Chondrocyte (in vitro differentiated cells): Measurements from ENCODE around the gene PSME1. TPM values are rescaled to one million over a fixed set of nuclear protein-coding genes. Genes with fewer than 3 reads are reported as not detected.

Experiments
- DNase-seq: peaks from one replicate; pipeline ENCODE4 v3.0.0; 2021; ENCODE audit warnings: mixed read lengths, low spot score
- H3K27ac Mint-ChIP-seq: one replicate; pipeline ENCODE4 v1.8.0; 2021; ENCODE audit warnings: mild to moderate bottlenecking, moderate library complexity, mixed read lengths; ENCODE audit not compliant: unreplicated experiment
- H3K27me3 Mint-ChIP-seq: 2 replicates; pipeline ENCODE4 v1.8.0; 2021; ENCODE audit warnings: low read depth, mixed read lengths
- H3K36me3 Mint-ChIP-seq: 2 replicates; pipeline ENCODE4 v1.8.0; 2021; ENCODE audit warnings: low read depth, mixed read lengths
- H3K4me1 Mint-ChIP-seq: 2 replicates; pipeline ENCODE4 v1.8.0; 2021; ENCODE audit warnings: low read depth, mild to moderate bottlenecking, mixed read lengths
- H3K4me3 Mint-ChIP-seq: one replicate; pipeline ENCODE4 v1.8.0; 2021; ENCODE audit warnings: mild to moderate bottlenecking, moderate library complexity, mixed read lengths; ENCODE audit not compliant: unreplicated experiment
- H3K9me3 Mint-ChIP-seq: 2 replicates; pipeline ENCODE4 v1.8.0; 2021; ENCODE audit warnings: low read depth, mixed read lengths
- total RNA-seq: library from RNA; stranded (reverse); gene quantifications from 3 replicates; pipeline ENCODE4 v1.2.1, GENCODE V29; 2021
- TF ChIP-seq, protein P1 (sequence below): fragments of 200-600 bp; sonication (generic); IDR thresholded peaks from 2 replicates; pipeline ENCODE4 v1.5.0; 2021; ENCODE audit warnings: antibody characterized with exemption, mild to moderate bottlenecking, moderate library complexity

PSME1 gene
- total RNA-seq, 1 donor from 2014 or later, result 59.2 TPM

DNA sequence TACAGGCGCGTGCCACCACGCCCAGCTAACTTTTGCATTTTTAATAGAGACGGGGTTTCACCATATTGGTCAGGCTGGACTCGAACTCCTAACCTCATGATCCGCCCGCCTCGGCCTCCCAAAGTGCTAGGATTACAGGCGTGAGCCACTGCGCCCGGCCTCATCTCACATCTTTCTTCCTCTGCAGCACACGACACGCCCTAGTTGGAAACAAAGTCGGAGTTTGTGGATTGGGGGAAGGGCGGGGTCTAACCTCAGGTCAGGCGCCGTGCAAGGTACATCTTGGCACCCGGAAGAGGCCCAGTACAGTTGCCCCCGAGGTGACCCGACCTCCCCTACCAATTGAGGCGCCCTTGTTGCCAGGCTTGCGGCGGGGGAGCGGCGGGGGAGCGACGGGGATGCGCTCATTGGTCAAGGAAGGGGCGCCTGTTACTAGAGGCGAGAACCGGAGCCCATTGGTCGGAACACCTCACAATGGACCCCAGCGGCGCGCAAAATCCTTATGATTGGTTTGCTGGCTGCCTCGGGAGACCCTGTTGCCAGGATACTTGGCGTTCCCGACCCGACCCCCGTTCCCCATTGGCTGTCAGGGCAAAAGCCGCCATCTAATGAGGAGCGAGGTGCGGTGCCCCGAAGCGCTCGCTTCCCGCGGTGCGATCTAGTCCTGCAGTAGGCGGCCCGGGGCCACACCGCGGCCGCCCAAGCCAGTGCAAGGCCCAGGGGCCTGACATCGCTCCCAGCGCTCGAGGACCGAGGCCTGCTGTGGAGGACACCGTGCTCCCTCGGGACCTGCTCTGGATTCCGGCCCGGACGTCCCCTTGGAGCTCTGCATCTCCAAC, 35.6 kb downstream of the PSME1 start, which contains the start of gene REC8:
REC8 (plus strand) TSS at position 659 of the 839 bp plus-strand sequence. CDS start 473 bp downstream, outside the sequence.
- Mint-ChIP-seq H3K27ac (no peak within 1 kb of the TSS), H3K36me3 (peaks cover 14% of the 10 kb centered on the region), H3K4me1 (no peaks in the 10 kb centered on the region), H3K4me3 (peak within 1 kb of the TSS; percentile 55), H3K9me3 (no peaks in the 10 kb centered on the region), H3K27me3 (no peaks in the 10 kb centered on the region)
- TF ChIP-seq, protein P1, sequence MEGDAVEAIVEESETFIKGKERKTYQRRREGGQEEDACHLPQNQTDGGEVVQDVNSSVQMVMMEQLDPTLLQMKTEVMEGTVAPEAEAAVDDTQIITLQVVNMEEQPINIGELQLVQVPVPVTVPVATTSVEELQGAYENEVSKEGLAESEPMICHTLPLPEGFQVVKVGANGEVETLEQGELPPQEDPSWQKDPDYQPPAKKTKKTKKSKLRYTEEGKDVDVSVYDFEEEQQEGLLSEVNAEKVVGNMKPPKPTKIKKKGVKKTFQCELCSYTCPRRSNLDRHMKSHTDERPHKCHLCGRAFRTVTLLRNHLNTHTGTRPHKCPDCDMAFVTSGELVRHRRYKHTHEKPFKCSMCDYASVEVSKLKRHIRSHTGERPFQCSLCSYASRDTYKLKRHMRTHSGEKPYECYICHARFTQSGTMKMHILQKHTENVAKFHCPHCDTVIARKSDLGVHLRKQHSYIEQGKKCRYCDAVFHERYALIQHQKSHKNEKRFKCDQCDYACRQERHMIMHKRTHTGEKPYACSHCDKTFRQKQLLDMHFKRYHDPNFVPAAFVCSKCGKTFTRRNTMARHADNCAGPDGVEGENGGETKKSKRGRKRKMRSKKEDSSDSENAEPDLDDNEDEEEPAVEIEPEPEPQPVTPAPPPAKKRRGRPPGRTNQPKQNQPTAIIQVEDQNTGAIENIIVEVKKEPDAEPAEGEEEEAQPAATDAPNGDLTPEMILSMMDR, result no peak
- peak; percentile 93 for DNase-seq

DNA sequence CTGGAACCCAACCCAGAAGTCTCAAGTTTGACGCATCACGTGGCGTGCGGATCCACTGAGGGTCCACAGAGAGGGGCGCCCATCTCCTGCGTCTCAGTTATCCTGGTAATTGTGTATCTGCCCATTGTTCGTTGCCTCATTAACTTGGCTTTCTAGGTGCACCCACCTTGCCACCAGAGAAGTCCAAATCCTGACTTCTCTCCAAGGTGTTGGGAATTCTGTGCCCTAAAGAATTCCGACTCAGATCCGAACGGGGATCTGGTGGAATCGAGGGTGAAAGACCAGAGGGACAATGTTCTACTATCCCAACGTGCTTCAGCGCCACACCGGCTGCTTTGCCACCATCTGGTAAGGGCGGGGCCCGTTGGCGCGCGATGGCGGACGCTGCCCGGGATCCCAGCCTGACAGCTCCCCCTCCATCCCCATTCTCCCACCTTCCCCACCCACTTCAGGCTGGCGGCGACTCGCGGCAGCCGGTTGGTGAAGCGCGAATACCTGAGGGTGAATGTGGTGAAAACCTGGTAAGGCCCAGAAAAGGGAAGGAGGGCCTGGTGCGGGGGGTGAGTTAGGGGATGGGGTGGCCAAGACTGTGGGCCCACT, 36.4 kb downstream of the PSME1 start:
- no peak overlapping the region for H3K27ac Mint-ChIP-seq
- TF ChIP-seq, protein P1, result no peak
- H3K9me3 Mint-ChIP-seq, result no peaks in the 10 kb centered on the region
- H3K4me1 Mint-ChIP-seq, result no peaks in the 10 kb centered on the region
- H3K27me3 Mint-ChIP-seq, result no peaks in the 10 kb centered on the region
- H3K36me3 Mint-ChIP-seq, result peaks cover 13% of the 10 kb centered on the region
- peak; percentile 83 for DNase-seq
- no peak overlapping the region for H3K4me3 Mint-ChIP-seq

DNA sequence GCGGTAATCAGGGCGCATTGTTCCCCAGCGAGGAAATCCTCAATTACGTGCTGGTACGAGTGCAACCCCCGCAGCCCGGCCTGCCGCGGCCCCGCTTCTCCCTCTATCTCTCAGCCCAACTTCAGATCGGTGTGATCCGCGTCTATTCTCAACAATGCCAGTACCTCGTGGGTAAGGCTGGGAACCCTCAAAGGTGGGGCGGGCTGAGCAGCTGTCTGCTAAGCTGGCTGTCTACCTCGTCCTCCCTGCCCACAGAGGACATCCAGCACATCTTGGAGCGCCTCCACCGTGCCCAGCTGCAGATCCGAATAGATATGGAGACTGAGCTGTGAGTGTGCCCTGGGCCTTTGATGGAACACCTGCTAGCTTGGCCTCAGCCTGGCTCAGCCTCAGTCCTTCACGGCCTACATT, 36.9 kb downstream of the PSME1 start:
- Mint-ChIP-seq H3K4me3 (no peak overlapping the region), H3K9me3 (no peaks in the 10 kb centered on the region), H3K4me1 (no peaks in the 10 kb centered on the region), H3K27ac (no peak overlapping the region), H3K27me3 (no peaks in the 10 kb centered on the region), H3K36me3 (peaks cover 10% of the 10 kb centered on the region)
- TF ChIP-seq, protein P1, result no peak
- DNase-seq, result peak; percentile 79

DNA sequence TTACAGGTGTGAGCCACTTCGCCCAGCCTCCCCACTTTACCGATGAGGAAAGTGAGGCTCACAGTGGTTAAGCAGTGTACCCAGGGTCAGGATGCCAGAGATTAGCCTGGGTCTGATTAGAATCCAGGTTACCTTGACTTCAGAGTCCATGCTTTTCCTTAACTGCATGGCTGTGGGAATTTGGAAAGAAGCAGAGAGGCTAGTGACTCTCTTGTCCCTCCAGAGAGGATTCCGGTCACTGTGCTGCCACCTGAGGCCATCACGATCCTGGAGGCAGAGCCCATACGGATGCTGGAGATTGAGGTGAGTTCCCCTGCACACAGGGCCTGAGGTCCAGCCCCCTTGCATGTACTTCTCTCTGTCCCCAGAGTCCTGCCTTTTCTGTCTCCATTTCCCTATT, 40.6 kb downstream of the PSME1 start:
- H3K4me3 Mint-ChIP-seq, result no peak overlapping the region
- H3K27me3 Mint-ChIP-seq, result no peaks in the 10 kb centered on the region
- DNase-seq, result no peak
- TF ChIP-seq, protein P1, result no peak
- H3K27ac Mint-ChIP-seq, result no peak overlapping the region
- H3K36me3 Mint-ChIP-seq, result peaks cover 11% of the 10 kb centered on the region
- no peaks in the 10 kb centered on the region for H3K9me3 Mint-ChIP-seq
- H3K4me1 Mint-ChIP-seq, result no peaks in the 10 kb centered on the region

DNA sequence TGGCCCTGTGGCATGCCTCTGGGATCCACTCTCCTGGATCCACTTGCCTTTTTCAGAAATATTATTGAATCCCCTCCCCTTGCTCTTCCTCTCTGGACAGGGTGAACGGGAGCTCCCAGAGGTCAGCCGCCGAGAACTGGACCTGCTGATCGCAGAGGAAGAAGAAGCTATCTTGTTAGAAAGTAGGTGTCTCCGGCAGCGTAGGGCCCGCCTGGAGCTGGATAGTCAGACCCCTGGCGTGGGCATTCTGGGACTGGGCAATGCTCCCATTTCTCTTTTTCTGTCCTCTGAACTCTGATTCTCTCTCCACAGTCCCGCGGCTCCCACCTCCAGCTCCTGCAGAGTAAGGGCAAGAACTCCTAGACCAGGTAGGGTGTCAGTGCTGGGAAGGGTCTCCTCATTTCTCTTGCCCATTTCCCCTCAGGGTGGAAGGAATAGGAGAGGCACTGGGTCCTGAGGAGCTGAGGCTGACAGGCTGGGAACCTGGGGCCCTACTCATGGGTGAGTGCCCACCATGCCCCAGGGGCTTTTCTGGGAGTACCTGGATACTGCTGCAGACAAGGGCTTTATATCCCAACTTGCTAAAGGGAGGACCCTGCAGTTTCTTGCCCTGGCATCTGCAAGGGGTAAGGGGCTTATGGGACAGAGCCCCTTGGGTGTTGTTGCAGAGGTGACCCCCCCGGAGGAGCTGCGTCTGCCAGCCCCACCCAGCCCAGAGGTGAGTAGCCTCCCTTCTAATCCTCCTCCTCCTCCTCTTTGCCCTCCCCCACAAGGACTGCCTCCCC, 41.2 kb downstream of the PSME1 start:
- Mint-ChIP-seq H3K4me1 (no peaks in the 10 kb centered on the region), H3K27me3 (no peaks in the 10 kb centered on the region), H3K4me3 (no peak overlapping the region), H3K9me3 (no peaks in the 10 kb centered on the region), H3K36me3 (peaks cover 15% of the 10 kb centered on the region), H3K27ac (no peak overlapping the region)
- TF ChIP-seq, protein P1, result no peak
- DNase-seq, result no peak
